ENCODE results near the gene SH2B3.

SH2B3 gene

GRCh38 chr12:111384596-111384995 is 21.1 kb upstream of the SH2B3 start:
- H4K20me1 ChIP-seq (ENCODE audit: control insufficient read depth, insufficient read depth, low read depth, low read length): no peaks in the 10 kb centered on the region

GRCh38 chr12:111386885-111387284 is 18.8 kb upstream of the SH2B3 start:
- no peaks in the 10 kb centered on the region for H3K36me3 ChIP-seq (ENCODE audit: control insufficient read depth, low read length)
- H3K9me3 ChIP-seq (ENCODE audit: control insufficient read depth, insufficient read depth, low read length): no peaks in the 10 kb centered on the region
- H3K9me2 ChIP-seq (replicated peaks; ENCODE audit: control insufficient read depth, low read length): no peaks in the 10 kb centered on the region
- H3F3A ChIP-seq (ENCODE audit: control insufficient read depth, insufficient read depth): no peaks in the 10 kb centered on the region
- TF ChIP-seq CTCF (IDR thresholded peaks at IDR 0.05; ENCODE audit: low read depth, low read length, poor library complexity, severe bottlenecking): no peak
- no peak for TF ChIP-seq EZH2phosphoT487 (IDR thresholded peaks at IDR 0.05; ENCODE audit: borderline replicate concordance, low read length)
- H3K27ac ChIP-seq (ENCODE audit: low read depth, low read length): no peak overlapping the region
- H3K79me2 ChIP-seq (ENCODE audit: control insufficient read depth, low read length): no peaks in the 10 kb centered on the region
- H4K20me1 ChIP-seq (ENCODE audit: control insufficient read depth, insufficient read depth, low read depth, low read length): no peaks in the 10 kb centered on the region
- peaks cover 7% of the 10 kb centered on the region for H3K27me3 ChIP-seq (ENCODE audit: control insufficient read depth, low read length)
- no peak overlapping the region for H3K4me2 ChIP-seq (ENCODE audit: low read length)
- H3K4me1 ChIP-seq (ENCODE audit: control insufficient read depth, low read length): no peaks in the 10 kb centered on the region
- no peak overlapping the region for H3K4me3 ChIP-seq (ENCODE audit: low read length)

More at GRCh38 chr12:111384596-111384995, 21.1 kb upstream of the SH2B3 start:
- no peaks in the 10 kb centered on the region for H3F3A ChIP-seq (ENCODE audit: control insufficient read depth, insufficient read depth)
- H3K9me2 ChIP-seq (replicated peaks; ENCODE audit: control insufficient read depth, low read length): no peaks in the 10 kb centered on the region
- H3K4me3 ChIP-seq (ENCODE audit: low read length): no peak overlapping the region
- H3K9me3 ChIP-seq (ENCODE audit: control insufficient read depth, insufficient read depth, low read length): no peaks in the 10 kb centered on the region
- H3K27ac ChIP-seq (ENCODE audit: low read depth, low read length): no peak overlapping the region
- H3K27me3 ChIP-seq (ENCODE audit: control insufficient read depth, low read length): peaks cover 10% of the 10 kb centered on the region
- no peak overlapping the region for H3K4me2 ChIP-seq (ENCODE audit: low read length)
- TF ChIP-seq EZH2phosphoT487 (IDR thresholded peaks at IDR 0.05; ENCODE audit: borderline replicate concordance, low read length) (no peak), CTCF (IDR thresholded peaks at IDR 0.05; ENCODE audit: low read depth, low read length, poor library complexity, severe bottlenecking) (no peak)
- no peaks in the 10 kb centered on the region for H3K79me2 ChIP-seq (ENCODE audit: control insufficient read depth, low read length)
- no peaks in the 10 kb centered on the region for H3K4me1 ChIP-seq (ENCODE audit: control insufficient read depth, low read length)
- H3K36me3 ChIP-seq (ENCODE audit: control insufficient read depth, low read length): no peaks in the 10 kb centered on the region

GRCh38 chr12:111387747-111388323 is 17.9 kb upstream of the SH2B3 start:
- Histone ChIP-seq H3K27me3 (ENCODE audit: control insufficient read depth, low read length) (peaks cover 6% of the 10 kb centered on the region), H3K36me3 (ENCODE audit: control insufficient read depth, low read length) (no peaks in the 10 kb centered on the region), H3K79me2 (ENCODE audit: control insufficient read depth, low read length) (no peaks in the 10 kb centered on the region), H3K4me3 (ENCODE audit: low read length) (no peak overlapping the region), H3K4me2 (ENCODE audit: low read length) (no peak overlapping the region), H3K9me2 (replicated peaks; ENCODE audit: control insufficient read depth, low read length) (no peaks in the 10 kb centered on the region), H4K20me1 (ENCODE audit: control insufficient read depth, insufficient read depth, low read depth, low read length) (no peaks in the 10 kb centered on the region), H3K9me3 (ENCODE audit: control insufficient read depth, insufficient read depth, low read length) (no peaks in the 10 kb centered on the region), H3K4me1 (ENCODE audit: control insufficient read depth, low read length) (no peaks in the 10 kb centered on the region), H3K27ac (ENCODE audit: low read depth, low read length) (no peak overlapping the region), H3F3A (ENCODE audit: control insufficient read depth, insufficient read depth) (no peaks in the 10 kb centered on the region)
- TF ChIP-seq CTCF (IDR thresholded peaks at IDR 0.05; ENCODE audit: low read depth, low read length, poor library complexity, severe bottlenecking) (no peak), EZH2phosphoT487 (IDR thresholded peaks at IDR 0.05; ENCODE audit: borderline replicate concordance, low read length) (no peak)

Measured in DOHH2 (cell line).